Activated gamma-delta T cell treated with Interleukin-2 at 50 U/mL for 16 hours (primary cell): ENCODE data around the gene KATNAL2.

ENCODE experiments used
- DNase-seq: peaks from one replicate; pipeline ENCODE4 v3.0.0-alpha.2; 2020

KATNAL2 gene

DNA sequence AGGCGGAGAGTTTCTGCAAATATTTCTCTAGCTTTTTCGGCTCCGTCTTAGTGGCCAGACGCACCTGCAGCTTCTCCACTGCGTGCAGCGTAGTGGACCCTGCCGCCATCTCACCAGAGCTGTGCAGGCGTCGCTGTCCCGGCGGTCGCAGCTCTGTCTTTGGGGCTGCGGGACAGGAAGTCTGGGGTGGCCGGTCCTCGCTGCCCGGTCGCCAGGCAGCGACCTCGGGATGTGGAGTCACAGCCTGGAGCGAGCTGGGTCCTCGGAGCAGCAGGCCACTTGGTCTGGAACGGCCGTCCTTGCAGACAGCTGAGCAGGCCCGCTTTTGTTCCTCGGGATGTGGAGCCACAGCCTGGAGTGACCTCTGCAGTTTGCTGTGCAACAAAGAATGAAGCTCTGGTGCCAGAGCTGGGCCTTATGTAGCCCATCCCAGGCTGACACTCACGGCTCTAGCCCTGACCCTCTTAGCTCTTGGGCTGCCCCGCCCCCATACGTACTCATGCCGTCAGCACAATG lies 117.8 kb downstream of the KATNAL2 start, which contains the start of gene ELOA2:
TSS of gene ELOA2 (minus strand) at position 466 of the 516 bp plus-strand sequence. CDS start at position 109, 357 bp downstream.
- no peak for DNase-seq

DNA sequence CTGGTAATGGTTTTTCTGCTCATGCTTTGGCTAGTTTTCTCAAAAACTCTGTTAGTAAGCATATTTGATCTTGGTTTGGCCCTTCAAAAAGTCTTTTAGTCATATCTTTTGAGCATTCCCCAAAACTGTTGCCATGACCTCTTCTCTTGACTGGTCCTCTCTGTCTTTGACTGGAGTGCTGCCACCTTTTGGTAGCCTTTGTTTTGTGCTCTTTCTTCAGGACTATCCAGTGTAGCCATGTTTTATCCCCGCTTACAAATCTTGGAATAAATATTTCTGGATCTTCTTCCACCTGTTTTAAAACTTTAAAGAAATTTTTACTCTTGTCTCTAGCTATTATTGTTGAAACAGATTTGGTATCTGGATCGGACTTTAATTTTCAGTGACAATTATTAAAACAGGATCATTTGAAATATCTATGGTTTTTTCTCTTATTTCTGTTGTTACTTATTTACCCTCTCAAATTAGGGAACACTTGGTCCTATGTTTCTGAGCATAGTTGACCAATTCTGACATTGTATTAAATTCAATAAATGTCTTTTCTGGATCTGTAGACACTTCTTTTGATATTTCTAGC lies 119.0 kb downstream of the KATNAL2 start:
- DNase-seq, result no peak

- no peak for DNase-seq
These were observed 119.7 kb downstream of the KATNAL2 start for GRCh38 chr18:47036927-47037578.

DNA sequence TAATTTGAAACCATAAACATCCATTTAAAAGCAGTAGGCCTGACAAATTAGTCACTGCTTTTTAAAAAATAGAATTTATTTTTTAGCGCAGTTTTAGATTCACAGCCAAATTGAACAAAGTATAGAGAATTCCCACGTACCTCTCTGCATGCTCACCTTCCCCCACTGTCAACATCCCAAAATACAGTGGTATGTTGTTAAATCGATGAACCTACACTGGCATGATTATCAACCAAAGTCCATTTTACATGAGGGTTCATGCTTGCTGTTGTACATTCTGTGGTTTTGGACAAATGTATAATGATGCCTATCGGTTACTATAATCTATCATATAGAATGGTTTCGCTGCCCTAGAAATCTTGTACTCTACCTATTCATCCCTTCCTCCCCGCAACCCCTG lies 123.6 kb downstream of the KATNAL2 start:
- DNase-seq, result no peak

GRCh38 chr18:47050468-47050867 lies 133.1 kb downstream of the KATNAL2 start:
- no peak for DNase-seq

GRCh38 chr18:47054369-47054768 lies 137.0 kb downstream of the KATNAL2 start:
- no peak for DNase-seq

DNA sequence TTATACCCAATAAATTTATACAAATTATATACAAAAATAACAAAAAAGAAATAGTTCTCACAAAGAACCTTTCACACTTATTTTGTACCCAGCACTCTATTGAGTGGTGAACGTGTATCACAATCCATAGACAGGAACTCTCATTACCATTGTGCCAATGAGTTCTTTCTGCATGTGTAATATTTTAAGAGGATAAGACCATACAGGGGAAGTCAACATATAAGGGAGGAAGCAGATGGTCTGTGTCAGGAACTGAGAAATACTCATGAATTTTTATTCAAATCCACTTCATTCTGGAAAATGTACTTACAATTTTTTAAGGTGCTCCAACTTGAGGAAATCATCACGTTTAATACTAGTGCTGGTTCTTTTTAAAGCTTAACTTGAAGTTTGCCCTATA lies 145.1 kb downstream of the KATNAL2 start:
- no peak for DNase-seq

- no peak for DNase-seq
These were observed 145.7 kb downstream of the KATNAL2 start for GRCh38 chr18:47063096-47063495.

- DNase-seq, result no peak
These were observed 150.2 kb downstream of the KATNAL2 start for GRCh38 chr18:47067648-47068047.

GRCh38 chr18:47075098-47075883 lies 157.9 kb downstream of the KATNAL2 start:
- DNase-seq, result no peak

- no peak for DNase-seq
These were observed 159.7 kb downstream of the KATNAL2 start for GRCh38 chr18:47077111-47077510.

DNA sequence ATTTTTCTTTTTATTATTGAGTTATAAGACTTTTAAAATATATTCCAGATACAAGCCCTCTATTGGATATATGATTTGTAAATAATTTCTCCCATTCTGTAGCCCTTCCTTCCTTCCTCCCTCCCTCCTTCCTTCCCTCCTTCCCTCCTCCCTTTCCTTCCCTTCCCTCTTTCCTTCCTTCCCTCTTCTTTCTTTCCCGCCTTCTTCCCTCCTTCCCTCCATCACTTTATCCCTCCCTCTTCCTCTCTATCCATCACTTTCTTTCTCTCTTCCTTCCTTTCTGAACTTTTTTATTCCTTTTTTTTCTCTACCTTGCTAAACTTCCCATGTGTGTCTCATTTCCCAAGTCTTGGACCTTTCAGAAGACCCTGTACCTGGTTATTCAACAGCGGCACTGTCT lies 163.5 kb downstream of the KATNAL2 start:
- DNase-seq, result no peak

GRCh38 chr18:47081578-47081977 lies 164.2 kb downstream of the KATNAL2 start:
- no peak for DNase-seq

- DNase-seq, result no peak
These were observed 170.3 kb downstream of the KATNAL2 start for GRCh38 chr18:47087676-47088075.

DNA sequence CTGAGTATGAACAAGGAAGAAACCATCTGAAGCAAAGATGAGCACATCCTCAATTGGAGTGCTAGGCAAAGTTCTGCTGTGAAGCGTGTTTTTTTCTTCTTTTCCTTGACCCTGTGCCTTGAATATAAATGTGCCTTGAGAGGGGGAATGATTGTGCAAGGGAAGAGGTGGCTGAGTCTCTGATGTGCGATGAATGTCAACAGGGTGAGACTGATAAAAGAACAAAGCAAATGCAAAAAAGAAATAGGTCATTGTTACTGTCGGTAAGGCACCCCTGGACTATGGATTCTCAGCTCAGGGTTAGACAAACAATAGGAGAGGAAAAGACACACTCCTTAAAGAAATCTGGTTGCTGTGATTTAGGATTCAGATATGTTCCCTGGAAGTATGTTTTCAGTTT lies 178.4 kb downstream of the KATNAL2 start:
- no peak for DNase-seq

- DNase-seq, result peak; percentile 55
These were observed 182.9 kb downstream of the KATNAL2 start for GRCh38 chr18:47100212-47100831.

DNA sequence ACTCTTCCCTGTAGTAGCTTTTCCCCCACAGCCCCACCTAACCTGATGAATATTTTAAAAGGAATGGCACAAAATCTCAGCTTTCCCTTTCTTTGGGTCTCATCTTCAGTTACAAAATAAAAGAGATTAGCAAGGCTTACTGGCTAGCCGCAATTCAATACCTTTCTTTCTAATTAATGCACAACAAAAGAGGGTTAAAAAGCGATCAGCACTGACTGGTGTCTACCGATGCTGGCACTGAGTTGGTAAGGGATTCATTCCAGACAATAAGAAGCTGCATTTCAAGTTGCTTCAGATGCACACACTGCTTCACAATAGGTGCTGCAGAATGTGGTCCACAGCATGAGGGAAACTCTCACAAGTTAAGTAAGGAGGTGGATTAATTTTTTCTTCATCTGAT lies 191.0 kb downstream of the KATNAL2 start:
- DNase-seq, result no peak

- no peak for DNase-seq
These were observed 191.6 kb downstream of the KATNAL2 start for GRCh38 chr18:47108998-47109405.

DNA sequence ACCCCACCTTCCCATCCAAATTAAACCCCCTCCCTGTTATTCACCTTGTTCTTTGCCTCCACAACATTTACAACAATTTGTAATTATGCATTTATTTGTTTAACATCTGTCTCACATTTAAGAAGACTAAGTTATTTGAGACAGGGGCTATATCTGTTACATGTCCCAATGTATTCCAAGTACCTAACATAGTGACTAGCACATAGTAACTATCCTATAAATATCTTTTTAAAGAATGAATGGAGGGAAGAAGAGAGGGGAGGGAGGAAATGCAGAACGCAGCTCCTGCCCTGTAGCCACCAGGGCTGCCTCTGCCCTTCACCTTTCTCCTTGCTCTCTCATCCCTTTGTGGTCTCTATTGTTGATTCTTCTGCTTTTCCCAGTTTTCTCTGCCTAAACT lies 192.3 kb downstream of the KATNAL2 start:
- no peak for DNase-seq

GRCh38 chr18:47110492-47111274 lies 193.3 kb downstream of the KATNAL2 start:
- DNase-seq, result no peak

- DNase-seq, result no peak
These were observed 196.6 kb downstream of the KATNAL2 start for GRCh38 chr18:47113796-47114540.

DNA sequence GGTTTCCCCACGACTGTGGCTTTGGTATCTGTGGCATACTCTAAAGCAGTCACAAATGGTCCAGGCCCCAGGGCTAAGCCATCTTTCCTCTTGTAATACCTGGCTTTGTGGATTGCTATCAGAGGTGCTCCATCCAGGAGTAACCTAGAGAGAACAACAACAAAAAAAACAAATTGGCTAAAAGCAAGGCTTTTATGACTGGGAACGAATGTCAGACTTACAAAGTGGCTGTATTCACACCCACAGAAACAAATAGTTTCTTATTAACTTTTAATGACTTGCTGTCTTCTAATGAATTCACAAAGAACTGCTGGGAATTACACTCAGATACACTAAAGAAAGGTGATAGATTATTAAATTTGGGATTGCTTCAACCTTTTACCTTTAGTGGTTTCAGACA lies 197.8 kb downstream of the KATNAL2 start:
- no peak for DNase-seq
